ENCODE measurements around the gene TTYH2. TPM values are rescaled to one million over a fixed set of nuclear protein-coding genes. Genes with fewer than 3 reads are reported as not detected.

Gene TTYH2
- total and polyA plus RNA-seq, 7 donors = 0.60 to 10.0 (median 4.9) TPM

GRCh38 chr17:74219576-74220133 lies 6.3 kb downstream of the TTYH2 start:
- Histone ChIP-seq H3K36me3 (peaks cover 0 to 18% (median 0%) of the 10 kb centered on the region in 4 donors), H3K27me3 (no peaks in the 10 kb centered on the region), H3K9me3 (no peaks in the 10 kb centered on the region), H3K4me1 (peaks cover 0 to 8% (median 1%) of the 10 kb centered on the region in 4 donors), H3K4me3 (no peak overlapping the region), H3K27ac (no peak overlapping the region)
- WGBS, 2 donors = 85 to 87% methylated on average over 3 of the region's 3 CpGs
- no peak for DNase-seq
- intact Hi-C loops (cut with DNase I) = no loop called here
- TF ChIP-seq POLR2A (IDR thresholded peaks at IDR 0.05) = no peak
- TF ChIP-seq EP300 (IDR thresholded peaks at IDR 0.05) = no peak

GRCh38 chr17:74220219-74220618 lies 6.8 kb downstream of the TTYH2 start:
- no peak for DNase-seq
- H3K36me3 ChIP-seq = peaks cover 0 to 18% (median 0%) of the 10 kb centered on the region in 4 donors
- peaks cover 0 to 3% (median 0%) of the 10 kb centered on the region in 4 donors for H3K4me1 ChIP-seq
- TF ChIP-seq POLR2AphosphoS5 (IDR thresholded peaks at IDR 0.05) (no peak), CTCF (IDR thresholded peaks at IDR 0.05) (no peak), POLR2A (IDR thresholded peaks at IDR 0.05) (no peak), EP300 (IDR thresholded peaks at IDR 0.05) (no peak)
- no peak overlapping the region for H3K27ac ChIP-seq
- no peaks in the 10 kb centered on the region for H3K27me3 ChIP-seq
- intact Hi-C loops (cut with DNase I) = no loop called here
- no peak overlapping the region for H3K4me3 ChIP-seq
- no peaks in the 10 kb centered on the region for H3K9me3 ChIP-seq
- WGBS, 2 donors = 84 to 90% methylated on average over 2 of the region's 2 CpGs

- Histone ChIP-seq H3K27ac (no peak overlapping the region), H3K27me3 (no peaks in the 10 kb centered on the region), H3K36me3 (peaks cover 0 to 18% (median 0%) of the 10 kb centered on the region in 4 donors), H3K4me3 (no peak overlapping the region), H3K4me1 (no peaks in the 10 kb centered on the region), H3K9me3 (no peaks in the 10 kb centered on the region)
- TF ChIP-seq POLR2A (IDR thresholded peaks at IDR 0.05) (no peak), POLR2AphosphoS5 (IDR thresholded peaks at IDR 0.05) (no peak), CTCF (IDR thresholded peaks at IDR 0.05) (no peak), EP300 (IDR thresholded peaks at IDR 0.05) (no peak)
- 92 to 94% methylated on average over 16 of the region's 16 CpGs for WGBS, 2 donors
- intact Hi-C loops (cut with DNase I) = no loop called here
- DNase-seq = no peak
These were observed 7.8 kb downstream of the TTYH2 start for GRCh38 chr17:74220946-74221818.

- no peaks in the 10 kb centered on the region for H3K9me3 ChIP-seq
- peaks cover 0 to 18% (median 0%) of the 10 kb centered on the region in 4 donors for H3K36me3 ChIP-seq
- H3K27me3 ChIP-seq = no peaks in the 10 kb centered on the region
- no peak overlapping the region for H3K27ac ChIP-seq
- H3K4me1 ChIP-seq = no peaks in the 10 kb centered on the region
- no peak overlapping the region for H3K4me3 ChIP-seq
- DNase-seq = no peak
- 91 to 93% methylated on average over 13 of the region's 13 CpGs for WGBS, 2 donors
- intact Hi-C loops (cut with DNase I) = no loop called here
- TF ChIP-seq EP300 (IDR thresholded peaks at IDR 0.05) = no peak
- no peak for TF ChIP-seq POLR2A (IDR thresholded peaks at IDR 0.05)
- TF ChIP-seq POLR2AphosphoS5 (IDR thresholded peaks at IDR 0.05) = no peak
- TF ChIP-seq CTCF (IDR thresholded peaks at IDR 0.05) = no peak
These were observed 9.0 kb downstream of the TTYH2 start for GRCh38 chr17:74222399-74222798.

GRCh38 chr17:74223901-74224300 lies 10.5 kb downstream of the TTYH2 start:
- no peak for TF ChIP-seq EP300 (IDR thresholded peaks at IDR 0.05)
- Histone ChIP-seq H3K4me3 (no peak overlapping the region), H3K27ac (no peak overlapping the region), H3K27me3 (no peaks in the 10 kb centered on the region), H3K4me1 (no peaks in the 10 kb centered on the region), H3K36me3 (peaks cover 0 to 18% (median 0%) of the 10 kb centered on the region in 4 donors), H3K9me3 (no peaks in the 10 kb centered on the region)
- 95 to 96% methylated on average over 14 of the region's 14 CpGs for WGBS, 2 donors
- intact Hi-C loops (cut with DNase I) = no loop called here
- DNase-seq = no peak

Data from sigmoid colon (tissue), 7 donors.